Smooth muscle cell (in vitro differentiated cells): ENCODE measurements around the gene SOCS7. TPM values are rescaled to one million over a fixed set of nuclear protein-coding genes. Genes with fewer than 3 reads are reported as not detected.

ENCODE experiments used
- DNase-seq: peaks from one replicate; lab custom pipeline; 2025; ENCODE audit not compliant: unreplicated experiment; lab: John Stamatoyannopoulos, UW
- H2AFZ ChIP-seq: fragments of 200-600 bp; sonication (generic); 2 replicates; pipeline ENCODE4 v1.6.0; 2016; ENCODE audit warnings: antibody characterized with exemption, low read depth, mild to moderate bottlenecking
- H3F3A ChIP-seq: fragments of 200-600 bp; sonication (generic); 2 replicates; pipeline ENCODE4 v1.6.0; 2017; ENCODE audit warnings: antibody characterized with exemption, low read depth
- H3K27ac ChIP-seq: fragments of 200-600 bp; sonication (generic); 2 replicates; pipeline ENCODE4 v1.5.1; 2016; ENCODE audit warnings: low read depth, mild to moderate bottlenecking
- H3K27me3 ChIP-seq: fragments of 200-600 bp; sonication (generic); 2 replicates; pipeline ENCODE4 v1.6.1; 2016; ENCODE audit warnings: low read depth, mild to moderate bottlenecking
- H3K36me3 ChIP-seq: fragments of 200-600 bp; sonication (generic); 2 replicates; pipeline ENCODE4 v1.5.1; 2016; ENCODE audit warnings: low read depth
- H3K4me1 ChIP-seq: fragments of 200-600 bp; sonication (generic); 2 replicates; pipeline ENCODE4 v1.5.1; 2016; ENCODE audit warnings: low read depth
- H3K4me2 ChIP-seq: fragments of 200-600 bp; sonication (generic); 2 replicates; pipeline ENCODE4 v1.6.0; 2016; ENCODE audit warnings: mild to moderate bottlenecking
- H3K4me3 ChIP-seq: fragments of 200-600 bp; sonication (generic); 2 replicates; pipeline ENCODE4 v1.5.1; 2016; ENCODE audit warnings: mild to moderate bottlenecking
- H3K79me2 ChIP-seq: fragments of 200-600 bp; sonication (generic); 2 replicates; pipeline ENCODE4 v1.6.0; 2016; ENCODE audit warnings: low read depth, mild to moderate bottlenecking
- H3K9ac ChIP-seq: fragments of 200-600 bp; sonication (generic); 2 replicates; pipeline ENCODE4 v1.6.0; 2016; ENCODE audit warnings: low read depth
- H3K9me3 ChIP-seq: fragments of 200-600 bp; sonication (generic); replicated peaks from 2 replicates; pipeline ENCODE4 v1.5.1; 2016; ENCODE audit warnings: low read depth
- H4K20me1 ChIP-seq: fragments of 200-600 bp; sonication (generic); 2 replicates; pipeline ENCODE4 v1.6.0; 2016; ENCODE audit warnings: low read depth
- WGBS: methylation state at CpG from one replicate; pipeline ENCODE4 v1.1.7; 2016; ENCODE audit warnings: low lambda C conversion rate; 5-methylcytosine and 5-hydroxymethylcytosine counted together
- polyA plus RNA-seq: library from polyadenylated mRNA; unstranded; fragments of >200 nt; fragmentation: Nextera tagmentation; extraction: Ambion mirVana; gene quantifications from 2 replicates; pipeline ENCODE4 v1.2.1, GENCODE V29; 2016
- total RNA-seq: library from RNA; depleted of rRNA; stranded (reverse); fragments of >200 nt; gene quantifications from 2 replicates; pipeline ENCODE4 v1.2.3, GENCODE V29; 2014
- TF ChIP-seq, protein P1 (sequence below): fragments of 200-600 bp; sonication (generic); IDR thresholded peaks from 2 replicates; pipeline ENCODE4 v1.5.1; 2017; ENCODE audit warnings: borderline replicate concordance, mild to moderate bottlenecking, antibody characterized with exemption; ENCODE audit not compliant: insufficient read depth, poor library complexity, severe bottlenecking

The SOCS7 gene
- total and polyA plus RNA-seq, 2 experiments from 2014 or later: 0.89 to 6.2 TPM

DNA sequence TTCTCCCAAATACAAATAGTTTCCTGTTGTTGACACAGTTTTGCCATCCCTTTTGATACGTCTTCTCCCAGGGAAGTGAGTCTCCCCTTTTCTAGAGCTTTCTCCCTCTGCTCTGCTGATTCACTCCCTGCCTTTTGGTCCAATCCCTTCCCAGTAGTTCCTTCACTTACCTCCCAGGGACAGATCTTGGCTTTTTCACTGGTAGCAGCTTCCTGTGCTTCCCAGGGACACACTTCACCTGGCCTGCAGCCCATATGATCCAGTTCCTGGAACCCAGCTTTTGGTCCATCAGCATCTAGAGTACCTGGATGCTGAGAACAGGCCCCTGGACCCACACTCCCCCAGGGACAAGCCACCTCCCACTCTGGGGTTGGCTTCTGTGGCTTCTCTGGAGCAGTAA is 23.7 kb upstream of the SOCS7 start:
- peaks cover 5% of the 10 kb centered on the region for H3F3A ChIP-seq
- no peaks in the 10 kb centered on the region for H4K20me1 ChIP-seq
- 72% methylated on average over 1 of the region's 1 CpG for WGBS
- no peak for DNase-seq
- H3K27ac ChIP-seq: no peak overlapping the region
- no peaks in the 10 kb centered on the region for H3K79me2 ChIP-seq
- no peak overlapping the region for H2AFZ ChIP-seq
- H3K9ac ChIP-seq: no peak overlapping the region
- no peaks in the 10 kb centered on the region for H3K9me3 ChIP-seq
- H3K36me3 ChIP-seq: no peaks in the 10 kb centered on the region
- H3K4me1 ChIP-seq: peaks cover 18% of the 10 kb centered on the region
- H3K4me3 ChIP-seq: no peak overlapping the region
- no peaks in the 10 kb centered on the region for H3K27me3 ChIP-seq
- no peak overlapping the region for H3K4me2 ChIP-seq
- TF ChIP-seq, protein P1, sequence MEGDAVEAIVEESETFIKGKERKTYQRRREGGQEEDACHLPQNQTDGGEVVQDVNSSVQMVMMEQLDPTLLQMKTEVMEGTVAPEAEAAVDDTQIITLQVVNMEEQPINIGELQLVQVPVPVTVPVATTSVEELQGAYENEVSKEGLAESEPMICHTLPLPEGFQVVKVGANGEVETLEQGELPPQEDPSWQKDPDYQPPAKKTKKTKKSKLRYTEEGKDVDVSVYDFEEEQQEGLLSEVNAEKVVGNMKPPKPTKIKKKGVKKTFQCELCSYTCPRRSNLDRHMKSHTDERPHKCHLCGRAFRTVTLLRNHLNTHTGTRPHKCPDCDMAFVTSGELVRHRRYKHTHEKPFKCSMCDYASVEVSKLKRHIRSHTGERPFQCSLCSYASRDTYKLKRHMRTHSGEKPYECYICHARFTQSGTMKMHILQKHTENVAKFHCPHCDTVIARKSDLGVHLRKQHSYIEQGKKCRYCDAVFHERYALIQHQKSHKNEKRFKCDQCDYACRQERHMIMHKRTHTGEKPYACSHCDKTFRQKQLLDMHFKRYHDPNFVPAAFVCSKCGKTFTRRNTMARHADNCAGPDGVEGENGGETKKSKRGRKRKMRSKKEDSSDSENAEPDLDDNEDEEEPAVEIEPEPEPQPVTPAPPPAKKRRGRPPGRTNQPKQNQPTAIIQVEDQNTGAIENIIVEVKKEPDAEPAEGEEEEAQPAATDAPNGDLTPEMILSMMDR: no peak

DNA sequence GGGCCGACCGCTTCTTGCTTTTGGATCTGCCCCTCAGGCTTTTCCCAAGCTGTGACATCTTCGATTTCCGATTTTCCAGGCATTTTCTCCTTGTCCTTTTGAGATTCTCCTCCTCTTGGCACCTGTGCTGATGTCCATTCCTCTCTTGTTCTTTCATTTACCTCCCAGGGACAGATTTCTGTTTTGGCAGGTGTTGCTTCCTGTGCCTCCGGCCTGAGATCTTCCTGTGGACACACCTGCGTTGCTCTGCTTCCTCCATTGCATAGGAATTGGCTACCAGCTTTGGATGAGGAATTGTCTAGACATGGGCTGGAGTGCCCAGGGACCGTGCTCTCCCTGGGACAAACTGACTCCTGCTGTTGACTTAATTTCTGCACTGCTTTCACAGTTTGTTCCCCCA is 23.0 kb upstream of the SOCS7 start:
- Histone ChIP-seq H3K79me2 (no peaks in the 10 kb centered on the region), H3K4me3 (no peak overlapping the region), H4K20me1 (no peaks in the 10 kb centered on the region), H3F3A (peaks cover 5% of the 10 kb centered on the region), H3K4me1 (peaks cover 18% of the 10 kb centered on the region), H3K9me3 (no peaks in the 10 kb centered on the region), H2AFZ (no peak overlapping the region), H3K4me2 (no peak overlapping the region), H3K9ac (no peak overlapping the region), H3K27ac (no peak overlapping the region), H3K36me3 (no peaks in the 10 kb centered on the region), H3K27me3 (no peaks in the 10 kb centered on the region)
- DNase-seq: no peak
- TF ChIP-seq, protein P1: no peak
- WGBS: 95% methylated on average over 7 of the region's 7 CpGs

DNA sequence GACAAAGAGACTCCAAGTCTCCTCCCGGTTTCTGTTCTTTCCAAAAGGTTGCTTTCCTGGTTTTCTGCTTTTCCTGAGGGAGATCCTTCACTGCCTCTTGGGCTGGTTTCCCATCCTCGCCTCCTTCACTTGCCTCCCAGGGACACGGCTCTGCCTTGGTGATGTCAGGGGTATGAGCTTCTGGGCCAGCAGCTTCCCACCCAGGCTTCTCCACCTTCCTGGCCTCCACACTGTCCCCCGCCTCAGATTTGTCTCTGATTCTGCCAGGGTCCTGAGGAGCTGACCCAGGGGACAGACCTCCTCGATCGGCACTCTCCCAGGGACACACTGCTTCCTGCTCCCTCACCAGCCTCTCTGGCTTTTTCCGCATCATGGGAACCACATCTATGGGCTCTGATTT is 22.4 kb upstream of the SOCS7 start:
- Histone ChIP-seq H3K4me3 (no peak overlapping the region), H3K27ac (no peak overlapping the region), H4K20me1 (no peaks in the 10 kb centered on the region), H3F3A (peaks cover 5% of the 10 kb centered on the region), H3K4me2 (no peak overlapping the region), H2AFZ (no peak overlapping the region), H3K79me2 (no peaks in the 10 kb centered on the region), H3K4me1 (peaks cover 15% of the 10 kb centered on the region), H3K36me3 (no peaks in the 10 kb centered on the region), H3K9me3 (no peaks in the 10 kb centered on the region), H3K9ac (no peak overlapping the region), H3K27me3 (no peaks in the 10 kb centered on the region)
- 84% methylated on average over 7 of the region's 7 CpGs for WGBS
- TF ChIP-seq, protein P1: no peak
- DNase-seq: no peak
